NCI-H2107 treated with DMSO at 0.1 percent for 48 hours (cell line): Measurements from ENCODE around the gene WDR82.

ENCODE experiments used
- DNase-seq: peaks from one replicate; lab custom pipeline; 2025; ENCODE audit not compliant: unreplicated experiment; lab: John Stamatoyannopoulos, UW

Gene WDR82

GRCh38 chr3:52238761-52239701 lies 39.4 kb downstream of the WDR82 start, which contains the start of gene TWF2:
TWF2 (minus strand) TSS chr3:52239158; CDS start chr3:52239016, 142 bp downstream.
- peak; percentile 7 for DNase-seq

- DNase-seq = no peak
Measured at GRCh38 chr3:52238193-52238760, 40.2 kb downstream of the WDR82 start.

GRCh38 chr3:52237657-52238172 lies 40.7 kb downstream of the WDR82 start:
- DNase-seq = no peak

- no peak for DNase-seq
Measured at GRCh38 chr3:52237006-52237656, 41.3 kb downstream of the WDR82 start.

GRCh38 chr3:52236424-52236886 lies 42.0 kb downstream of the WDR82 start:
- DNase-seq = no peak

GRCh38 chr3:52234516-52235447 lies 43.7 kb downstream of the WDR82 start:
- DNase-seq = no peak

GRCh38 chr3:52233968-52234367 lies 44.5 kb downstream of the WDR82 start:
- no peak for DNase-seq

GRCh38 chr3:52233108-52233591 lies 45.3 kb downstream of the WDR82 start:
- DNase-seq = no peak

GRCh38 chr3:52232279-52233107 lies 46.0 kb downstream of the WDR82 start:
- DNase-seq = no peak

GRCh38 chr3:52231502-52232278 lies 46.8 kb downstream of the WDR82 start:
- no peak for DNase-seq

GRCh38 chr3:52230889-52231499 lies 47.5 kb downstream of the WDR82 start:
- no peak for DNase-seq

GRCh38 chr3:52230461-52230860 lies 48.0 kb downstream of the WDR82 start:
- DNase-seq = no peak

- no peak for DNase-seq
Measured at GRCh38 chr3:52229656-52230055, 48.8 kb downstream of the WDR82 start.

- DNase-seq = no peak
Measured at GRCh38 chr3:52228751-52229291, 49.6 kb downstream of the WDR82 start.

- no peak for DNase-seq
Measured at GRCh38 chr3:52228266-52228665, 50.2 kb downstream of the WDR82 start.

- DNase-seq = no peak
Measured at GRCh38 chr3:52227766-52228165, 50.7 kb downstream of the WDR82 start.

- DNase-seq = no peak
Measured at GRCh38 chr3:52227117-52227516, 51.3 kb downstream of the WDR82 start.
